ENCODE measurements around the gene KRTAP25-1.

The KRTAP25-1 gene

DNA sequence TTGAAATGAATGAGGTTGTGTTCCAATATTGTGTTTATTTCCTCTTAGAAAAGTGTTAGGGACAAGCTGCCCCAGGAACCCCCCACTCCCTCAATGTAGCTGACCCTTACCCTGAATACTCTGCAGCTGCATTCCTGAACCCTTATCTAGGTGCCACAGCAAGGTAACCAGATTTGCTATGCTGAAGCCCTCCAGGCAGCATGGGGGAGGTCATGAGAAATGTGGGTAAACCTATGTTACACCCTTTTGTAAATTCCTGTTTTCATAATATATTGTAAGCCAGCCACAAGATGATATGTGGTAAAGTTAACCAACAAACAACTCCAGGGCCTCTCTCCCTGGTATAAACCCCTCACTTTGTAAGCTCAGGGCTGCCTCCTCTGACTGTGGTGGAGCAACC is 45.6 kb downstream of the KRTAP25-1 start:
- ChIA-PET POLR2A (no interaction called here), CTCF (interaction anchor here (1.1 to 1.3 kb wide), 2 partner anchors 9 to 48 kb away, joined by 3 read pairs; no protein-coding TSS in a partner anchor)
- TF ChIP-seq, protein P1, sequence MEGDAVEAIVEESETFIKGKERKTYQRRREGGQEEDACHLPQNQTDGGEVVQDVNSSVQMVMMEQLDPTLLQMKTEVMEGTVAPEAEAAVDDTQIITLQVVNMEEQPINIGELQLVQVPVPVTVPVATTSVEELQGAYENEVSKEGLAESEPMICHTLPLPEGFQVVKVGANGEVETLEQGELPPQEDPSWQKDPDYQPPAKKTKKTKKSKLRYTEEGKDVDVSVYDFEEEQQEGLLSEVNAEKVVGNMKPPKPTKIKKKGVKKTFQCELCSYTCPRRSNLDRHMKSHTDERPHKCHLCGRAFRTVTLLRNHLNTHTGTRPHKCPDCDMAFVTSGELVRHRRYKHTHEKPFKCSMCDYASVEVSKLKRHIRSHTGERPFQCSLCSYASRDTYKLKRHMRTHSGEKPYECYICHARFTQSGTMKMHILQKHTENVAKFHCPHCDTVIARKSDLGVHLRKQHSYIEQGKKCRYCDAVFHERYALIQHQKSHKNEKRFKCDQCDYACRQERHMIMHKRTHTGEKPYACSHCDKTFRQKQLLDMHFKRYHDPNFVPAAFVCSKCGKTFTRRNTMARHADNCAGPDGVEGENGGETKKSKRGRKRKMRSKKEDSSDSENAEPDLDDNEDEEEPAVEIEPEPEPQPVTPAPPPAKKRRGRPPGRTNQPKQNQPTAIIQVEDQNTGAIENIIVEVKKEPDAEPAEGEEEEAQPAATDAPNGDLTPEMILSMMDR (IDR thresholded peaks at IDR 0.05; ENCODE audit: control extremely low read depth, extremely low read depth, low read depth, missing control alignments), result no peak
- no peak for DNase-seq (ENCODE audit: extremely low spot score)

DNA sequence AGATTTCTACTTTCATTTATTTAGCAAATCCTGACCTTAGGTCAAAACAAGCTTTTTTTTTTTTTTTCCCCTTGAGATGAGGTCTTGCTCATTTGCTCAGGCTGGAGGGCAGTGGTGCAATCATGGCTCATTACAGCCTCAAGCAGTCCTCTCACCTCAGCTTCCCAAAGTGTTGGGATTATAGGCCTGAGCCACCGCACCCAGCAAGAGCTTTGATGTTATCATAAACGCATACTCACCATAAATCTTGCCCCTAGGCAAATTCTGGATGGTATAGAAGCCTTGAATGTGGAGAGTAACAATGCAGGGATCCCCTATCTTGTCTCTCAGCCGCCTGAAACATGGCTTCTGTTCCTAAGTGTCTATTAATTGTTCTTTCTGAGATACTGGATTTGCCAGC is 48.7 kb downstream of the KRTAP25-1 start:
- no peak for DNase-seq (ENCODE audit: extremely low spot score)
- TF ChIP-seq, protein P1 (IDR thresholded peaks at IDR 0.05; ENCODE audit: control extremely low read depth, extremely low read depth, low read depth, missing control alignments), result no peak
- POLR2A ChIA-PET, result no interaction called here
- CTCF ChIA-PET, result no interaction called here

Data from GM10248 (cell line).